OCI-LY3 (cell line): ENCODE results near the gene SPATA6L.

Experiments used
- CTCF ChIP-seq: fragments of 200-600, 300-600 bp; sonication (generic); IDR thresholded peaks from 2 replicates; pipeline ENCODE4 v1.5.1; 2014; ENCODE audit warnings: antibody characterized with exemption, low read length, low read depth
- EZH2phosphoT487 ChIP-seq: fragments of 200-600 bp; shearing (Covaris generic); IDR thresholded peaks from 2 replicates; pipeline ENCODE4 v1.6.1; 2018; ENCODE audit warnings: antibody characterized with exemption, mixed run types, low read depth

DNA sequence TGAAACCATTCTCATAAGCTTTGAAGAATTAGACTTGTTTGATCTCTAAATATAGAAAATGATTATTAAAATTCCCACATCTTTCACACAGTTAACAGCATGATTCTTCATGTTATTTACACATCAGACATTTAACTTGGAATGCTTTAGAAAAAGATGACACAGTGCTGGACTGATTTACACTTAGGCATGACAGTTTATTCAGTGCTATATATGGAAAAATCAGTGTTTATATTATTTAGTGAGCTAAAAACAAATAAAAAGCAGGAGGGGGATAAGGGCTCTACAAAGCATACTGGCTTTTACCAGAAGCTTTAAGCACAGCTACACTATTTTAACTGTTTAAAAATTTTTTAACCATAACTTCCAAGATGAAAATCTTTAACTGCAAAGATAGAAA lies 43.1 kb upstream of the SPATA6L start:
- no peak for TF ChIP-seq CTCF
- no peak for TF ChIP-seq EZH2phosphoT487
